HCT116 (cell line): ENCODE data around the gene FREM1.

ENCODE experiments used
- POLR2A ChIP-seq: IDR thresholded peaks from 2 replicates; pipeline ENCODE4 v1.7.0; 2011; ENCODE audit warnings: borderline replicate concordance; ENCODE audit not compliant: insufficient read depth, insufficient read length; ENCODE audit errors: extremely low read depth
- POLR2AphosphoS5 ChIP-seq: IDR thresholded peaks from 2 replicates; pipeline ENCODE4 v1.6.1; 2011; ENCODE audit warnings: mild to moderate bottlenecking, low read depth, low read length, moderate library complexity
- TCF7L2 ChIP-seq: IDR thresholded peaks from 2 replicates; pipeline ENCODE4 v1.7.0; 2011; ENCODE audit warnings: borderline replicate concordance, inconsistent platforms; ENCODE audit not compliant: insufficient read depth, insufficient read length; ENCODE audit errors: extremely low read depth
- TF ChIP-seq, protein P1 (sequence below), 3 experiments: fragments of 200-600 bp in 1 of 3; sonication (generic) in 1 of 3; IDR thresholded peaks in 2 of 3; conservative IDR thresholded peaks in 1 of 3; 2 replicates each; pipeline ENCODE4 v1.5.1; 2012 to 2017; ENCODE audit warnings: low read depth in 2 of 3, low read length in 2 of 3, antibody characterized with exemption in 1 of 3, borderline replicate concordance in 1 of 3, control low read depth in 1 of 3, mild to moderate bottlenecking in 1 of 3, mixed read lengths in 1 of 3, mixed run types in 1 of 3, moderate library complexity in 1 of 3; ENCODE audit not compliant: insufficient read depth in 1 of 3

DNA sequence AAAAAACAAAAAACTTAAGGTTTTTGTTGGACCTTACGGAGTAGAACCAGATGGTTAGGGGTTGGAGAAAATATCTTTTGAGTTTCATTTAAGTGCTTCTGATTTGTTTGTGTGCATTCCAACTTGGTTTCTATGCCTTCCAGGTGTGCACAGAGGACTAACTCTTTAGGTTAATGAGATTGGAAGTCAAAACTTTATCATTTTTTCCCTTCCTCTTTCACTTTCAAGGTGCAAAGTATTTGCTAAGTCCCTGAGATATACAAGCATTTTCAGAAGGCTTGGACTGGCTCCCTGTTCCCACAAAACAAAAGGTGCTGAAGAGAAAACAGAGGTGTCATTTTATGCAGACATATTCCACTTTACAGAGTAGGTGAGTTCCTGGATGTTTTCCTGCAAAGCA is 157.4 kb downstream of the FREM1 start:
- TF ChIP-seq, protein P1, sequence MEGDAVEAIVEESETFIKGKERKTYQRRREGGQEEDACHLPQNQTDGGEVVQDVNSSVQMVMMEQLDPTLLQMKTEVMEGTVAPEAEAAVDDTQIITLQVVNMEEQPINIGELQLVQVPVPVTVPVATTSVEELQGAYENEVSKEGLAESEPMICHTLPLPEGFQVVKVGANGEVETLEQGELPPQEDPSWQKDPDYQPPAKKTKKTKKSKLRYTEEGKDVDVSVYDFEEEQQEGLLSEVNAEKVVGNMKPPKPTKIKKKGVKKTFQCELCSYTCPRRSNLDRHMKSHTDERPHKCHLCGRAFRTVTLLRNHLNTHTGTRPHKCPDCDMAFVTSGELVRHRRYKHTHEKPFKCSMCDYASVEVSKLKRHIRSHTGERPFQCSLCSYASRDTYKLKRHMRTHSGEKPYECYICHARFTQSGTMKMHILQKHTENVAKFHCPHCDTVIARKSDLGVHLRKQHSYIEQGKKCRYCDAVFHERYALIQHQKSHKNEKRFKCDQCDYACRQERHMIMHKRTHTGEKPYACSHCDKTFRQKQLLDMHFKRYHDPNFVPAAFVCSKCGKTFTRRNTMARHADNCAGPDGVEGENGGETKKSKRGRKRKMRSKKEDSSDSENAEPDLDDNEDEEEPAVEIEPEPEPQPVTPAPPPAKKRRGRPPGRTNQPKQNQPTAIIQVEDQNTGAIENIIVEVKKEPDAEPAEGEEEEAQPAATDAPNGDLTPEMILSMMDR (IDR thresholded peaks at IDR 0.05 in 2 of 3, conservative IDR thresholded peaks at IDR 0.05 in 1 of 3; ENCODE audit: borderline replicate concordance in 1 of 3, insufficient read depth in 1 of 3, low read depth in 2 of 3, low read length in 2 of 3) = no peak
- TF ChIP-seq POLR2A = no peak
- no peak for TF ChIP-seq POLR2AphosphoS5
- no peak for TF ChIP-seq TCF7L2
